Measurements from ENCODE around the gene XG.

- TF ChIP-seq, protein P1, sequence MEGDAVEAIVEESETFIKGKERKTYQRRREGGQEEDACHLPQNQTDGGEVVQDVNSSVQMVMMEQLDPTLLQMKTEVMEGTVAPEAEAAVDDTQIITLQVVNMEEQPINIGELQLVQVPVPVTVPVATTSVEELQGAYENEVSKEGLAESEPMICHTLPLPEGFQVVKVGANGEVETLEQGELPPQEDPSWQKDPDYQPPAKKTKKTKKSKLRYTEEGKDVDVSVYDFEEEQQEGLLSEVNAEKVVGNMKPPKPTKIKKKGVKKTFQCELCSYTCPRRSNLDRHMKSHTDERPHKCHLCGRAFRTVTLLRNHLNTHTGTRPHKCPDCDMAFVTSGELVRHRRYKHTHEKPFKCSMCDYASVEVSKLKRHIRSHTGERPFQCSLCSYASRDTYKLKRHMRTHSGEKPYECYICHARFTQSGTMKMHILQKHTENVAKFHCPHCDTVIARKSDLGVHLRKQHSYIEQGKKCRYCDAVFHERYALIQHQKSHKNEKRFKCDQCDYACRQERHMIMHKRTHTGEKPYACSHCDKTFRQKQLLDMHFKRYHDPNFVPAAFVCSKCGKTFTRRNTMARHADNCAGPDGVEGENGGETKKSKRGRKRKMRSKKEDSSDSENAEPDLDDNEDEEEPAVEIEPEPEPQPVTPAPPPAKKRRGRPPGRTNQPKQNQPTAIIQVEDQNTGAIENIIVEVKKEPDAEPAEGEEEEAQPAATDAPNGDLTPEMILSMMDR (IDR thresholded peaks at IDR 0.05; ENCODE audit: insufficient read depth, low read length), result no peak
- TF ChIP-seq POLR2AphosphoS5 (IDR thresholded peaks at IDR 0.05; ENCODE audit: low read depth), result no peak
- TF ChIP-seq, protein P2, sequence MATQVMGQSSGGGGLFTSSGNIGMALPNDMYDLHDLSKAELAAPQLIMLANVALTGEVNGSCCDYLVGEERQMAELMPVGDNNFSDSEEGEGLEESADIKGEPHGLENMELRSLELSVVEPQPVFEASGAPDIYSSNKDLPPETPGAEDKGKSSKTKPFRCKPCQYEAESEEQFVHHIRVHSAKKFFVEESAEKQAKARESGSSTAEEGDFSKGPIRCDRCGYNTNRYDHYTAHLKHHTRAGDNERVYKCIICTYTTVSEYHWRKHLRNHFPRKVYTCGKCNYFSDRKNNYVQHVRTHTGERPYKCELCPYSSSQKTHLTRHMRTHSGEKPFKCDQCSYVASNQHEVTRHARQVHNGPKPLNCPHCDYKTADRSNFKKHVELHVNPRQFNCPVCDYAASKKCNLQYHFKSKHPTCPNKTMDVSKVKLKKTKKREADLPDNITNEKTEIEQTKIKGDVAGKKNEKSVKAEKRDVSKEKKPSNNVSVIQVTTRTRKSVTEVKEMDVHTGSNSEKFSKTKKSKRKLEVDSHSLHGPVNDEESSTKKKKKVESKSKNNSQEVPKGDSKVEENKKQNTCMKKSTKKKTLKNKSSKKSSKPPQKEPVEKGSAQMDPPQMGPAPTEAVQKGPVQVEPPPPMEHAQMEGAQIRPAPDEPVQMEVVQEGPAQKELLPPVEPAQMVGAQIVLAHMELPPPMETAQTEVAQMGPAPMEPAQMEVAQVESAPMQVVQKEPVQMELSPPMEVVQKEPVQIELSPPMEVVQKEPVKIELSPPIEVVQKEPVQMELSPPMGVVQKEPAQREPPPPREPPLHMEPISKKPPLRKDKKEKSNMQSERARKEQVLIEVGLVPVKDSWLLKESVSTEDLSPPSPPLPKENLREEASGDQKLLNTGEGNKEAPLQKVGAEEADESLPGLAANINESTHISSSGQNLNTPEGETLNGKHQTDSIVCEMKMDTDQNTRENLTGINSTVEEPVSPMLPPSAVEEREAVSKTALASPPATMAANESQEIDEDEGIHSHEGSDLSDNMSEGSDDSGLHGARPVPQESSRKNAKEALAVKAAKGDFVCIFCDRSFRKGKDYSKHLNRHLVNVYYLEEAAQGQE (IDR thresholded peaks at IDR 0.05; ENCODE audit: insufficient replicate concordance, low read depth), result no peak
- no peak for TF ChIP-seq GABPA (IDR thresholded peaks at IDR 0.05; ENCODE audit: low read depth)
- no peak for TF ChIP-seq SPI1 (IDR thresholded peaks at IDR 0.05; ENCODE audit: borderline replicate concordance, low read depth)
These were observed 16.0 kb downstream of the XG start for GRCh38 chrX:2767631-2768455.

Data from HL-60 (cell line).